NT2/D1 (cell line): ENCODE data around the gene GFPT1.
A peak's percentile ranks its signal among the peaks of the same experiment; 100 is the strongest.

ENCODE experiments used
- DNase-seq: peaks from one replicate; pipeline ENCODE4 v3.0.0-alpha.2; 2011; ENCODE audit warnings: low read depth, low spot score
- H3K27me3 ChIP-seq: 2 replicates; pipeline ENCODE4 v1.6.0; 2011; ENCODE audit warnings: mild to moderate bottlenecking; ENCODE audit not compliant: insufficient read length, insufficient read depth
- H3K36me3 ChIP-seq: 2 replicates; pipeline ENCODE4 v1.6.1; 2011; ENCODE audit warnings: mild to moderate bottlenecking, low read length, mixed read lengths; ENCODE audit not compliant: insufficient read depth, insufficient read length
- H3K4me1 ChIP-seq: 2 replicates; pipeline ENCODE4 v1.5.1; 2011; ENCODE audit not compliant: insufficient read depth, insufficient read length
- H3K4me3 ChIP-seq: 2 replicates; pipeline ENCODE4 v1.5.1; 2011; ENCODE audit warnings: low read depth; ENCODE audit not compliant: insufficient read length
- H3K9ac ChIP-seq: 2 replicates; pipeline ENCODE4 v1.6.0; 2011; ENCODE audit warnings: low read depth; ENCODE audit not compliant: insufficient read length
- H3K9me3 ChIP-seq: 2 replicates; pipeline ENCODE4 v1.5.1; 2011; ENCODE audit warnings: mild to moderate bottlenecking, low read length; ENCODE audit not compliant: insufficient read depth
- SUZ12 ChIP-seq: IDR thresholded peaks from 2 replicates; pipeline ENCODE4 v1.6.1; 2011; ENCODE audit not compliant: insufficient read length, insufficient read depth; ENCODE audit errors: extremely low read depth
- YY1 ChIP-seq: IDR thresholded peaks from 2 replicates; pipeline ENCODE4 v1.6.1; 2011; ENCODE audit not compliant: insufficient read length, insufficient read depth
- ZNF274 ChIP-seq: IDR thresholded peaks from 2 replicates; pipeline ENCODE4 v1.6.1; 2011; ENCODE audit warnings: mild to moderate bottlenecking, low read depth, low read length

The GFPT1 gene

GRCh38 chr2:69382547-69382946 lies 4.5 kb downstream of the GFPT1 start:
- peaks cover 6% of the 10 kb centered on the region for H3K36me3 ChIP-seq
- H3K9me3 ChIP-seq, result no peaks in the 10 kb centered on the region
- no peak overlapping the region for H3K9ac ChIP-seq
- H3K27me3 ChIP-seq, result no peaks in the 10 kb centered on the region
- no peaks in the 10 kb centered on the region for H3K4me1 ChIP-seq
- no peak overlapping the region for H3K4me3 ChIP-seq
- TF ChIP-seq YY1 (no peak), ZNF274 (no peak), SUZ12 (no peak)
- DNase-seq, result no peak

GRCh38 chr2:69381337-69381737 lies 5.7 kb downstream of the GFPT1 start:
- Histone ChIP-seq H3K27me3 (no peaks in the 10 kb centered on the region), H3K36me3 (peaks cover 6% of the 10 kb centered on the region), H3K4me1 (no peaks in the 10 kb centered on the region), H3K4me3 (no peak overlapping the region), H3K9ac (no peak overlapping the region), H3K9me3 (no peaks in the 10 kb centered on the region)
- no peak for DNase-seq
- no peak for TF ChIP-seq SUZ12
- no peak for TF ChIP-seq YY1
- TF ChIP-seq ZNF274, result no peak

- no peaks in the 10 kb centered on the region for H3K27me3 ChIP-seq
- no peak for TF ChIP-seq ZNF274
- TF ChIP-seq SUZ12, result no peak
- no peak for TF ChIP-seq YY1
- H3K36me3 ChIP-seq, result peaks cover 6% of the 10 kb centered on the region
- H3K9ac ChIP-seq, result no peak overlapping the region
- no peaks in the 10 kb centered on the region for H3K9me3 ChIP-seq
- no peak overlapping the region for H3K4me3 ChIP-seq
- no peaks in the 10 kb centered on the region for H3K4me1 ChIP-seq
- no peak for DNase-seq
Measured at GRCh38 chr2:69380072-69380917, 6.7 kb downstream of the GFPT1 start.

- Histone ChIP-seq H3K4me3 (no peak overlapping the region), H3K4me1 (no peaks in the 10 kb centered on the region), H3K9me3 (no peaks in the 10 kb centered on the region), H3K9ac (no peak overlapping the region), H3K36me3 (peaks cover 25% of the 10 kb centered on the region), H3K27me3 (no peaks in the 10 kb centered on the region)
- TF ChIP-seq YY1 (no peak), ZNF274 (no peak), SUZ12 (no peak)
- no peak for DNase-seq
Measured at GRCh38 chr2:69376403-69376802, 10.6 kb downstream of the GFPT1 start.

- H3K4me3 ChIP-seq, result no peak overlapping the region
- peak; percentile 18 for DNase-seq
Measured at GRCh38 chr2:69375494-69376353, 11.3 kb downstream of the GFPT1 start.

GRCh38 chr2:69372767-69373166 lies 14.3 kb downstream of the GFPT1 start:
- H3K4me3 ChIP-seq, result no peak overlapping the region
- no peaks in the 10 kb centered on the region for H3K27me3 ChIP-seq
- no peak for TF ChIP-seq ZNF274
- no peak for TF ChIP-seq SUZ12
- TF ChIP-seq YY1, result no peak
- H3K9ac ChIP-seq, result no peak overlapping the region
- no peaks in the 10 kb centered on the region for H3K4me1 ChIP-seq
- peaks cover 44% of the 10 kb centered on the region for H3K36me3 ChIP-seq
- no peak for DNase-seq
- H3K9me3 ChIP-seq, result no peaks in the 10 kb centered on the region

More at GRCh38 chr2:69375494-69376353, 11.3 kb downstream of the GFPT1 start:
- Histone ChIP-seq H3K9ac (no peak overlapping the region), H3K4me1 (no peaks in the 10 kb centered on the region), H3K9me3 (no peaks in the 10 kb centered on the region), H3K36me3 (peaks cover 25% of the 10 kb centered on the region), H3K27me3 (no peaks in the 10 kb centered on the region)
- TF ChIP-seq SUZ12 (no peak), ZNF274 (no peak), YY1 (no peak)

GRCh38 chr2:69369802-69370201 lies 17.2 kb downstream of the GFPT1 start:
- H3K9ac ChIP-seq, result no peak overlapping the region
- DNase-seq, result no peak
- H3K36me3 ChIP-seq, result peaks cover 57% of the 10 kb centered on the region

More at GRCh38 chr2:69369802-69370201, 17.2 kb downstream of the GFPT1 start:
- no peak for TF ChIP-seq SUZ12
- no peak for TF ChIP-seq ZNF274
- no peak for TF ChIP-seq YY1
- H3K4me3 ChIP-seq, result no peak overlapping the region
- no peaks in the 10 kb centered on the region for H3K27me3 ChIP-seq
- H3K9me3 ChIP-seq, result no peaks in the 10 kb centered on the region
- H3K4me1 ChIP-seq, result no peaks in the 10 kb centered on the region
